ENCODE data around the gene VAMP2.

Gene VAMP2

DNA sequence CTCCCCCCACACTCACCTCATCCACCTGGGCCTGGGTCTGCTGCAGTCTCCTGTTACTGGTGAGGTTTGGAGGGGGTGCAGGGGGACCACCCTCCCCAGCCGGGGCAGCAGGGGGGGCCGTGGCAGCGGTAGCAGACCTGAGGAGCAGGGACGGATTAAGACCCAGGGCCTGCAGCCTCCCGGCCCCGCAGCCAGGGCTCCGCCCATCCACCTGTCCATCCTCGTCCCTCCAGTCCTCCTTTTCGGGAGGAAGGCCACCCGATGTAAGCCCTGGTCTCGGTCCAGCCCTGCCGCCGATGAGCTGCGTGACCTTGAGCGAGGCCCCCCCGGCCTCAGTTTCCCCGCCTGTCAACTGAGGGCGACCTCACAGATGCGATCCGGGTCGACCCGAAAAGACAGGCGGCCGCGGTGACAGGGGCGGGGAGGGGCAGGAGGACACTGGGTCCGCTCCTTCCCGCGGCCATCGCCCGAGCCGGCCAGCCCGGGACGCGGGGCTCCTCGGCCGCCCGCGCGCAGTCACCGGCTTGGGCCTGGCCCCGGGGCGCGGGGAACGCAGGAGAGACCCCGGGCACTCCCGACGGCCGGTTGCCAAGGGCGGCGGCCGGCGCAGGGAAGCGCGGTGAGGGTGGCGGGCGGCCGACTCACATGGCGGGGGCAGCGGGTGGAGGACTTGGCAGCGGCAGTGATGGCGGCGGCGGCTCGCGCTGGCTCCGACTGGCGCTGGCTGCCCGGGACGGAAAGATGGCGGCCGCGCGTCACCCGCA is at the start of gene VAMP2:
Gene VAMP2 (minus strand): TSS at position 716 of the 764 bp plus-strand sequence. CDS start 69 bp downstream, at position 647.
- DNase-seq = peak; percentile 55 to 61 (median 60)

- no peak for DNase-seq
These were observed 48.2 kb upstream of the VAMP2 start for GRCh38 chr17:8210761-8211458.

DNA sequence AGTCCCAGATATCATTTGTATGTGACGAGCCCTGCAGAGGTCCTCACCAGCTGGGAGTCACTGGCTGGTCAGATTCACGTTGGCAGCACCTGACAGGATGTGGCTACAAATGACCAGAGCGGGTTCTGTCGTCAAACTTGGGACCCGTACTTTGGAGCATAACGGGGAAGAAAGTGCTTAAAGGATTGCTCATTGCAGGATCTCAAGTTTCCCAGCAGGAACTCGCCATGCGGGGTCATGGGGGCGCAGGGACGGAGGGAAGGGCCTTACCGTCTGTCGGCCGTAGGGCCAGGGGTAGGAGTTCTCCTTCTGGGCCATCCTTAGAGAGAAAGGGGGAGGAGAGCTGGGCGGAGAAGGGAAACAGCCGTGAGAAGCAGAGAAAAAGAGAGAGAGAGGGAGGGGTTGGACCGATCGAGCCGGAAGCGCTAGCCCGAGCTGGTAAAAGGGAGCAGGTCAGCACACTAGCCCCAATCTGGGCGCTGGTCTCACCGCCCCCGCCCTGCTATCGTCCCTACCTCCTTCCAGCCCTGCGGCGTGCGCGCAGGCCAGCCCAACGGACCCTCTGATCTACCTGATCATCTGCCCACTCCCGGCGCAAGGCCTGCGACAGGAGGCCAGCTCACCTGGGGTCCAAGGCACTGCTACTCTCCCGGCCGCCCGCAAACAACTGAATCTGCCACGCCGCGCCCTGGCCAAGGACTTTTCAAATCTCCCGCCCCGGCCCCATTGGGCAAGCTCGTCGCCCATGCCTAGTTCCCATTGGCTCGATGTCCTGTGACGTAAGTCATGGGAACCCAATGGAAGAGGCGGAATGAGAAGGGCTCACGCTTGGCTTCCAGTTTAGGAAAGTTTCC is 47.4 kb upstream of the VAMP2 start, which contains the start of gene AURKB:
Gene AURKB (minus strand): TSS at position 669 of the 854 bp plus-strand sequence. CDS start 351 bp downstream, at position 318.
- DNase-seq = peak; percentile 84 to 95 (median 88)

DNA sequence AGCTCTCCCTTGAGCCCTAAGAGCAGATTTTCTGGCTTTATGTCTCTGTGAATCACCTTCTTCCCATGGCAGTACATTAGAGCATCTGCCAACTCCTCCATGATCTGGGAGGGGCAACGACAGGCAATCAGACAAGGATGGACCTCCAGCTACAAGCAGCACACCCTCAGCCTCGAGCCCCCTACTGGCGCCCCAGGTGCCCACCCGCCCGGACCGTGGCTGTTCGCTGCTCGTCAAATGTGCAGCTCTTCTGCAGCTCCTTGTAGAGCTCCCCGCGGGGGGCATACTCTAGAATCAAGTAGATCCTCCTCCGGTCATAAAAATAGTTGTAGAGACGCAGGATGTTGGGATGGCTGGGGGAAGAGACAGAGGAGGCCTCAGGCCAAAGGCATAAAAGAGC is 43.8 kb upstream of the VAMP2 start:
- no peak for DNase-seq

GRCh38 chr17:8204761-8205555 is 42.2 kb upstream of the VAMP2 start:
- no peak for DNase-seq

DNA sequence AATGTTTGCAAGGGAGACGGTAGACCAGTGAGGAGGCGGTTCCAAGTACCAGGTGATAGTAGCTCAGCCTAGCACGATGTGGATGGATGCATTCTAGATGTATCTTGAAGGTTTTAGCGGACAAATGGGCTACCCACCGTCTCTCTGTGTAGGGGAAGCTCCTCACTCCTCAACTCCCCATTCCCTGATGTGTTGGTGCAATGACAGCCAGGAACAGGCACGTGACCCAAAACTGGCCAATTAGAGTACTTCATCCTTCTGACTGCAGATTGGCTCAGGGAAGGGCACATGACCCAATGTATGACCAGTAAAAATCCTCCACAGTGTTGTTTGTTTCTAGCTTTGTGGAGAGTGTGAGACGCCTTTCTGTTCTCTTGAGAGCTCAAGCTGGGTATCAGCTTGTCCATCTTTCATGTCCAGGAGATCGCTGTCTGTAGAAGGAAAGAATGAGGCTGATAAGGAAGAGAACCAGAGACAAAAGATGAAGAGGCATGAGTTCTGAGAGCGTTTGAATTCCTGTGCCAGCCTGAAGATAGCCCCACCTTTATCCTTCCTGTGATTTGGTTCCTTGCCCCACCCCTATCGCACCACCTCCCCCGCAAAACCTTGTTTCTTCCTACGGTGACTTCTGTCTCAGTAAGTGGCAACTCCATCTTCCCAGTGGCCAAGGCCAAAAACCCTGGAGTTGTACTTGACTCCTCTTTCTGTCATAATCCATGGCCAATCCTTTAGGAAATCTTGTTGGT is 29.5 kb upstream of the VAMP2 start:
- DNase-seq = peak in 2 of 3 experiments; percentile 28 to 83

DNA sequence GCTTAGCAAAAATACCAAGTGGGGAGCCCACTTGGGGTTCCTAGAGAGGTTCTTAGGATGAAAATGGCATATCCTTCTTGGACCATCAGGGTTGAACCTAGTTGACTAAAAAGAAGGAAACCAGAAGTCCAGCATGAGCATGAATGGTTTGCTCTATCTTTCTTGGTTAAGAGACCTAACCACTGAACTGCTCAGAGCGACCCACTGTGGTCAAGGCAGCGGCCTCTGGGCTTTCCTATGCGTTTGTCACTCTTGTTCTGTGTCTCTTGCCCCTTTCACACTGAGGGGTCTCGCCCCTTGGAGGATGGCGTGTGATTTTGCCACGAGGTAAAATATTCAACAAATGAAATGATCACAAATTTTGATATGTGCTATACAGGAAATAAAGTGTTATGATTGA is 27.8 kb upstream of the VAMP2 start:
- DNase-seq = no peak

- peak; percentile 84 to 95 (median 90) for DNase-seq
These were observed 27.1 kb upstream of the VAMP2 start, which contains the start of gene BORCS6 for GRCh38 chr17:8189711-8190477. TSS of gene BORCS6 (minus strand) at chr17:8190180. CDS start at chr17:8190140, 40 bp downstream.

GRCh38 chr17:8189041-8189710 is 26.4 kb upstream of the VAMP2 start:
- DNase-seq = peak in 2 of 3 experiments; percentile 39 to 40

GRCh38 chr17:8188263-8188839 is 25.6 kb upstream of the VAMP2 start:
- DNase-seq = peak in 1 of 3 experiments; percentile 17

GRCh38 chr17:8187517-8188262 is 24.9 kb upstream of the VAMP2 start:
- peak; percentile 89 to 97 (median 90) for DNase-seq

DNA sequence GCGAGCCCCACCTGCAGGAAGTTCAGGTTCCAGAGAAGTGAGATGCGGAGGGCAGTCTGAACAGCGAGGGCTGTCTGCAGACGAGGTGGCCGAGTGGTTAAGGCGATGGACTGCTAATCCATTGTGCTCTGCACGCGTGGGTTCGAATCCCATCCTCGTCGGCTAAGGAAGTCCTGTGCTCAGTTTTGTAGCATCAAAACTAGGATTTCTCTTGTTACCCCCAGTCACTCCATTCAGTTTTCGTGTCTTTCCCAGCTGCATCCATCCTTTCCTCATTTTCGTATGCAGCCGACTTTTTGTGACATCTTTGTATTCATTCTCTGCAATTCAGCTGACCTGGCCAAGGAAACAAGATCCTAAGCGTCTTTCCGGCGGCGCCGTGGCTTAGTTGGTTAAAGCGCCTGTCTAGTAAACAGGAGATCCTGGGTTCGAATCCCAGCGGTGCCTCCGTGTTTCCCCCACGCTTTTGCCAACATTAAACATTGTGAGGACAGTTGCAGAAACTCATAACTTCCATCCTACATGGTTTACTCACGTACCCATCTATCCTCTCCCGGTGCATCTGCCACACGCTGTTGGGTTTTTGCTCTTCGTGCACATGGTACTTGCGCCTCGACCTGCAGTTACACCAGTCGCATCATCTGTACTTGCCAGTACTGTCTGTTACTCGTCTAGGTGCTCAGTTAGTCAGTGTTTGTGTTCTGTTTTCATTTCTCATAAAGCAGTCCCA is 24.2 kb upstream of the VAMP2 start:
- peak; percentile 88 to 98 (median 89) for DNase-seq

DNA sequence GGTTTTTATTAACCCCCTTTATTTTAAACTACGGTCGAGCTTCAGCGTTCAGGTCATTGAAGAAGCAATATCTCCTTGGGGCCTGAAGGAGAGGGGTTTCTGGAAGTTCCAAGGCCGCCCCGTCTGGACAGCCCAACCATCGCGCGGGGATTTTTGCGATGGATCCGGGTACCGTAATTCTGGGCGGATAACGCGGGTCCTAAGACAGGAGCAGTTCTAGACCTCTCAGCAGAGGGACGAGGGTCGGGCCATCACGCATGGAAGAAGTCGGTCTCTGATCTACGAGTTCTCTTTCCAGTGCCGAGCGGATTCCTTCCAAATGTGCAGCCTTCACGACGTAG is 23.7 kb upstream of the VAMP2 start:
- no peak for DNase-seq

GRCh38 chr17:8185582-8186445 is 23.1 kb upstream of the VAMP2 start:
- DNase-seq = peak; percentile 66 to 88 (median 77)

DNA sequence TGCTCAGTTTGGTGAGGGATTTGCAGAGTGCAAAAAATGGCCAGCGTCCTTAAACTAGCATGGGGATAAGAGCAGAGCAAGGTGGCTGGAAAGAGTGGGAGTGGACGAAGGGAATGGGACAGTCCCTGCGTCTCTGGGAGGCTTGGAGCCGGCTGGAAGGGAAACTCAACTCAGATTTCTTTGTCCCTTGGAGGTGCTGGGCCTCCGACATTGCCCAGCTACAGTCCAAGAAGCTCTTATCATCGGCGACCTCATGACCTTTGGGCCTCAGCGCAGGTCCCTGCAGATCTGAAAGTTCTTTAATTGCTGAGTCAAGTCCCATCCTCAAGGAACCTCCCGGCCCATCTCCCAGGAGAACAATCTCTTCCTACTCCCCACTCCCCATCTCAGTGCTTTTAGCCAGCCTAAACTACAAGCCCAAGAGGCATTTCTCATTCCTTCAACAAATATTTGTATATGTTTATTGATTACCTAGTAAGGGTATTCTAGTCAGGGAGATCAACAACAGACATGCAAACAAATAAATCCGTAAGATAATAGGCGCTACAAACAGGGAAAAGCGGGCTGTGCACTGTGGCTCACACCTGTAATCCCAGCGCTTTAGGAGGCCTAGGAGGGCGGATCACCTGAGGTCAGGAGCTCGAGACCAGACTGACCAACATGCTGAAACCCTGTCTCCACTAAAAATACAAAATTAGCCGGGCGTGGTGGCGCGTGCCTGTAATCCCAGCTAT is 14.4 kb upstream of the VAMP2 start:
- no peak for DNase-seq

DNA sequence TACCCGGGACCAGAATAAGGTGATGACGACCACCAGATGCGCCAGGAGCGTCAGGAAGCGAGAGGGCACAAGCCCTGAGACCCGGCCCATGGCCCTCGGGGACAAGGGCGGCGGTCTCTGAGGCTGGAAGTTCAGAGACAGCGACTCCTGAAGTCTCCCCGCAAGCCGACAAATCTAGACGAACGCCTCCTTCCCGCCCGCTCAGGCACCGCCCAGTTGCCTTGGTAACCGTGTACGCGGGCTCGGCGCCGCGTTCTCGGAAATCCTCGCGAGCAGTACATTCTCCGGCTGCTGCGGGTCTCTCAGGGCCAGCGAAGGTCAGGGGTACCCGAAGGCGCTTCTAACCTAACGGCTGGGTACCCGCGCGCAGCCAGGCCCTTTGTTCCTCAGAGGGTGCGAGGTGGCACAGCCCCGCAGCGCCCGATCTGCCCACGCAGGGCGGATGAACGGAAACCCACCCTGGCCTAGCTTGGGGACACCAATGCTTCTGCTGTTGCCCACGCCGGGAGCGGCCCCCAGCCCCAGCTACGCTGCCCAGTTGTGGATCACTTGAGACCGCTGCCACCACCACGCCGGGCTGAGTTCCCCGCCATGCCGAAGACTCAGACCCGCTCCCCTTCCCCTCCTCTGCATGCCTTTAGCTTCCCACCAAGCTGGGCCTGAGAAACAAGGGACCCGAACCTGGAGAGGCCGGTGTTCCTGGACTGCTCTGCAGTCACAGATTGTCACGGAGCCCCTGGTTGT is 13.6 kb upstream of the VAMP2 start, which contains the start of gene TMEM107:
Gene TMEM107 (minus strand): TSS at position 184 of the 744 bp plus-strand sequence. CDS start 94 bp downstream, at position 90.
- DNase-seq = peak; percentile 83 to 90 (median 83)

Measured in NCI-H1417 (cell line).